MG63 (cell line): ENCODE data around the gene LRRN2. TPM values are rescaled to one million over a fixed set of nuclear protein-coding genes. Genes with fewer than 3 reads are reported as not detected.

Source experiments
- DNase-seq: peaks from one replicate; pipeline ENCODE4 v3.0.0-alpha.2; 2020
- H3K27me3 ChIP-seq: fragments of 250-450 bp; sonication (Bioruptor Pico); 2 replicates; pipeline ENCODE4 v1.5.1; 2020; ENCODE audit warnings: mild to moderate bottlenecking, moderate library complexity
- H3K36me3 ChIP-seq: fragments of 250-450 bp; sonication (Bioruptor Pico); 2 replicates; pipeline ENCODE4 v1.5.1; 2020; ENCODE audit warnings: mild to moderate bottlenecking, moderate library complexity
- H3K4me3 ChIP-seq: fragments of 250-450 bp; sonication (Bioruptor Pico); 2 replicates; pipeline ENCODE4 v1.5.1; 2020; ENCODE audit warnings: mild to moderate bottlenecking, moderate library complexity
- H3K9me3 ChIP-seq: fragments of 250-450 bp; sonication (Bioruptor Pico); 2 replicates; pipeline ENCODE4 v1.5.1; 2020; ENCODE audit warnings: mild to moderate bottlenecking, moderate library complexity
- total RNA-seq: library from RNA; depleted of rRNA; stranded (reverse); fragments of >200 nt; shearing (Covaris generic); gene quantifications from 2 replicates; pipeline ENCODE4 v1.2.3, GENCODE V29; 2014; ENCODE audit warnings: low replicate concordance

LRRN2 gene
- total RNA-seq, 1 experiment from 2014 or later, result 3.4 TPM

GRCh38 chr1:204714861-204715511, 29.4 kb upstream of the LRRN2 start:
- H3K9me3 ChIP-seq, result peaks cover 6% of the 10 kb centered on the region
- no peaks in the 10 kb centered on the region for H3K27me3 ChIP-seq
- no peak for DNase-seq
- no peak overlapping the region for H3K4me3 ChIP-seq
- H3K36me3 ChIP-seq, result no peaks in the 10 kb centered on the region

DNA sequence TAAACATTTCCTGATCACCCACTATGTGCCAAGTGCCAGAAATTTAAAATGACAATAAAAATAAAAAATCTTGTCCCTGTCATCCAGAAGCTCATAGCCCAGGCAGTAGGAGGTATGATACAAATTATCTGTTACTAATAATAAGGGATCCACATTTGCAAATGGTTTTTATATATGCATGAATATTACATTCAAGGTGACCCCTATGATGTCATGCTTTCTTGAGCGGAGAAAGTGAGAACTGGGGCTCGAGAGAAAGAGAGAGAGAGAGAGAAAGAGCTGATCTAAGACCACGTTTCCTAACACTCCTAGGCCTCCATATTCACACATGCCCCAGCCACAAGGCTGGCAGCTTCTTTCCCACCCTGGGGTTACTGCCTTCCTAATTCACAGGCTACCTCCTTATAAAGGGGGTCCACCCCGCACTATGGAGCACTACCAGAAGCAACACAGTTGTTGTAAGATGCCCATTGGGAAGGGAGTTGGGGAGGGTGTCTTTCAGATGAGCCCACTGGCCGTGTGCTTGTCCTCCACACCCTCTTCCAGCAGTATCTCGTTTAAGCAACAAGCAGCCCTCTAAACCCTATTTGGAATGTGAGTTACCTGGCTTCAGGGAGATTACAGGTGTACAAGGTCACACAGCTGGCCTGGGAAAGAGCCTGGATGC, 28.8 kb upstream of the LRRN2 start:
- Histone ChIP-seq H3K9me3 (peaks cover 4% of the 10 kb centered on the region), H3K4me3 (no peak overlapping the region), H3K27me3 (no peaks in the 10 kb centered on the region), H3K36me3 (no peaks in the 10 kb centered on the region)
- DNase-seq, result no peak

DNA sequence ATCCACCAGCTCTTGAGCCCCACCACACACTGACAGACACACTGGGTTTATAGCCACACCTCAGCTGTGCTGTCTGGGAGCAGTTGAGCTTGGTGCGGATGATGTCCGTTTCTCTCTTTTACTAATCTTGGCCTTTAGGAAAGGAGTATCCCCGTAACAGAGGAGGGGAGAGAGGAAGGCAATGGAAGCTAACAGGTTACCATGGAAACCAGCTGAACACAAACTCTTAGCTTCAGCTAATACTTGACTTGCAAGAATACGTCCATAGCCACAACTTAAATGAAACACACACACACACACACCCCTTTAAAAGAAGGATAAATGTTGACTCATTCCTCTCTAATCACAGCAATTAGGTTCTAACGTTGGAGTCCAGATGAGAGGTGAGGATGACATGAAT, 28.0 kb upstream of the LRRN2 start:
- DNase-seq, result no peak
- H3K36me3 ChIP-seq, result no peaks in the 10 kb centered on the region
- H3K4me3 ChIP-seq, result no peak overlapping the region
- no peaks in the 10 kb centered on the region for H3K9me3 ChIP-seq
- H3K27me3 ChIP-seq, result no peaks in the 10 kb centered on the region

DNA sequence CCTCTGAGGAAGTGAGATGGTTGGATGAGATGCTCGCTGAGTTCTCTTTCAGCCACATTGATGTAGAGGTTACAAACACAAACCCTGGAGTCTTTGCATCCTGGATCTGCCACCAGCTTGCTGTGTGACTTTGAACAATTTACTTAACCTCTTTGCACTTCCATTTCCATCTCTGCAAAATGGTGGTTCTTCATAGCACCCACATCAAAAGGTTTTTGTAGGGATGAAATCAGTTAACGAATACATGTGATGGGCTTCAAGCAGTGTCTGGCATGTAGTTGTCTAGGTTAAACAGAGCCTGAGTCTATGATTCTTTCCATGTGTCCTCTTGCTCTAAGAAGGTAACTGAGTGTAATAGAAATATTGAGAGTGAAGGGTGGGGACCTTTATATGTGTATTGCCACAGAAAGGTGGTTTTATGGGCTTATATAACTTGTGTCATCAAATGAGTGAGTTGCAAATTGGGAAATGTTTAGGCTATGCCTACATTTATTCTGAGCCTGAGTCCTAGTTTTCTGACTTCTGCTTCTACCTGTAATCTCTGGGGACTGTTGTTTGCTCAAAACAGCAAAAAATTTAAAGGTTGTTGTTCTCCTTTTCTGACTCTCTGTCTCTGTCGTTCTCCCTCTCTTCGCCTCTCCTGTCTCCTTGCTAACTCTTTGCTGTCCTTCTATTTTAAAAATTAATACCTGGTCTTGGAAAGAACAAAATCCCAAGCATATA, 27.3 kb upstream of the LRRN2 start:
- H3K4me3 ChIP-seq, result no peak overlapping the region
- DNase-seq, result no peak
- no peaks in the 10 kb centered on the region for H3K27me3 ChIP-seq
- H3K9me3 ChIP-seq, result no peaks in the 10 kb centered on the region
- H3K36me3 ChIP-seq, result no peaks in the 10 kb centered on the region

DNA sequence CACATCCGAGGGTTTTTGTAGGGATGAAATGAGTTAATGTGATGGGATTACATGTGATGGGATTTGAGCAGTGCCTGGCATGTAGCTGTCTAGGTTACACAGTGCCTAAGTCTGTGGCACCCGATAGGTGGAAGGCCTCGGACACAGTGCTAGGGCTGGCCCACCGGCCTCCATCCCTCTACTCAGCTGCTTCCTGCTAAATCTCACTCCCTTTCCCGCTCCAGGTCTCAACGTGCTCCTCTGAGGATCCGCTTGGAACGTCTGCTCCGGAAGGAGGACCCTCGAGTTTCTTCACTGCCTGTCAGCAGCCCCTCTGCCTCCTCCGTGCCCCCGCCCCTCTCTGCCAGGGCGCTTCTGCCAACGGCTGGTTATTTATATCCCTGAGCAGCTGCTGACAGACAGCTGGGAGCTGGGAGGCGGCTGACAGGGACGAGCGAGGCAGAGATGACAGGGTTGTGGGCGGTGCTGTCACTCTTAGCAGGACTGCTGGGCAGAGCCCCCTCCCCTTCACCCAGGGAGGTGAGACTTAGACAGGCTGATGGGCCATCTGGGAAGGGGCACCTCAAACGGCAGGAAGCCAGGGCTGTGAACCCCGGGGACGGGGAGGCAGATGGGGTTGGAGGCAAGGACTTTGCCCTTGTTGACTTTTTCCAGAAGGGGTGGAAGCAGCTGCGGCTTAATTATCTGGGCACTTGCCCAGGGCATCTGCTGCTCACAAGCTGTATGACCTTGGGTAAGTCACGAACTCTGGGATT, 26.6 kb upstream of the LRRN2 start:
- H3K36me3 ChIP-seq, result no peaks in the 10 kb centered on the region
- H3K4me3 ChIP-seq, result no peak overlapping the region
- H3K9me3 ChIP-seq, result no peaks in the 10 kb centered on the region
- no peak for DNase-seq
- no peaks in the 10 kb centered on the region for H3K27me3 ChIP-seq

- H3K9me3 ChIP-seq, result no peaks in the 10 kb centered on the region
- H3K4me3 ChIP-seq, result no peak overlapping the region
- no peak for DNase-seq
- no peaks in the 10 kb centered on the region for H3K27me3 ChIP-seq
- H3K36me3 ChIP-seq, result no peaks in the 10 kb centered on the region
These were observed 25.8 kb upstream of the LRRN2 start for GRCh38 chr1:204711103-204711946.

DNA sequence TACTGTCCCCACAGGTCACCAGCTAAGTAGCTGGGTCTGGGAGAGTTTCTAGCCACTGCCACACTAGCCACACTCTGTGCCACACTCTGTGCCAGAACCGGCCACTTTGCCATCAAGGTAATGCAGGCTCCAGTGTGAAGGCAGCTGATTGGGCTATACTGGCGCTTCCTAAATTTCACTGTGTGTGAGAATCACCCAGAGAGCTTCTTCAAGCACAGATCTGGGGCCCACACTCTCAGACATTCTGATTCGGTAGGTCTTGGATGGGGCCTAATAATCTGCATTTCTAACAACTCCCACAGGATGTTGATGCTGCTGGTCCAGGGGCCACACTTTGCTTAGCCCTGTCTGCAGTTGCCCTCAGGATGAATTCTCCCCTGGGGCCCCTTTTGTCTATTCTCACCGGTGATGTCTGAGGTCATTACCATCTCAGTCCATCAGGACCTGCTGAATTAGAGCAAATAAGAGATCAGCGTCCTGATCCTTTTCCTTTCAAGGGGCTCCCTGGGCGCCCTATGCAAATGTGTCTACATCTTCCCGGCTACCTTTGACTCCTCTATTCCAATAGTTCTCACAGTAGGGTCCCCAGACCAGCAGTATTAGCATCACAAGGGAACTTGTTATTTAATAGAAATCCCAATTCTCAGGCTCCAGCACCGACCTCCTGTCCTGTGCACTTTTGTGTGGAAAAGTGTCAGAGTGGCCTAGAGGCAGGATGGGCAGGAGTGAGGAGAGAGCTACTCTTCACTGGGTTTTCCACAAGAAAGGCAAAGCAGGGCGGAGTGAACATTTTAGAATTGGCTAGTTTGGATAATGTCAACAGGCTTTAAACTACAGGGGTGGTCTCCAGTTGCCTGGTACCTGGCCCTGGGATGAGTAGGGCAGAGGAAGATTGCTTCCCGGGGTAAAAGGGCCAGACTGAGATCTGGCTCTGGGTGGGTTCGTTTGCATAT, 24.7 kb upstream of the LRRN2 start:
- Histone ChIP-seq H3K4me3 (no peak overlapping the region), H3K27me3 (no peaks in the 10 kb centered on the region), H3K36me3 (no peaks in the 10 kb centered on the region), H3K9me3 (no peaks in the 10 kb centered on the region)
- no peak for DNase-seq

DNA sequence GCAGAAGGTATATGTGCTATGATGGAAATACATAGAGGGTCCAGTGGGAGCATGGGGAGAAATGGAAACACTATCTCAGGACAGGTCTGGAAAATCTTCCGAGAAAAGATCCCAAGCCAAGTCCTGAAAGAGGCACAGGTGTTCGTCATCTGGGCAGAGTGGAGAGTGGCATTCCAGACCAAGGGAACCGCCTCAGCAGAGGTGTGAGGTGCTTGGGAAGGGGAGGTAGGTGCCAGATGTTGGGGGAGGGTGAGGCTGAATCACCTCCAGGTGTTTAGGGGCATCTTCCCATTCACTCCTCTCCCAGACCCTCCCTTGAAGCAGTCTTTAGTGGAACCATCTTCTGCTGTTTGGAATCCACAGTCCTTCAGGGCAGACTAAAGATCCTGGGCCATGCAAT, 23.5 kb upstream of the LRRN2 start:
- Histone ChIP-seq H3K27me3 (no peaks in the 10 kb centered on the region), H3K36me3 (no peaks in the 10 kb centered on the region), H3K9me3 (no peaks in the 10 kb centered on the region), H3K4me3 (no peak overlapping the region)
- no peak for DNase-seq

GRCh38 chr1:204706838-204707509, 21.4 kb upstream of the LRRN2 start:
- no peaks in the 10 kb centered on the region for H3K9me3 ChIP-seq
- H3K4me3 ChIP-seq, result no peak overlapping the region
- no peaks in the 10 kb centered on the region for H3K27me3 ChIP-seq
- no peak for DNase-seq
- no peaks in the 10 kb centered on the region for H3K36me3 ChIP-seq

- DNase-seq, result no peak
- H3K9me3 ChIP-seq, result no peaks in the 10 kb centered on the region
- no peak overlapping the region for H3K4me3 ChIP-seq
- H3K27me3 ChIP-seq, result no peaks in the 10 kb centered on the region
- H3K36me3 ChIP-seq, result no peaks in the 10 kb centered on the region
These were observed 20.6 kb upstream of the LRRN2 start for GRCh38 chr1:204705888-204706837.

- H3K9me3 ChIP-seq, result no peaks in the 10 kb centered on the region
- H3K36me3 ChIP-seq, result no peaks in the 10 kb centered on the region
- no peak for DNase-seq
- no peak overlapping the region for H3K4me3 ChIP-seq
- H3K27me3 ChIP-seq, result no peaks in the 10 kb centered on the region
These were observed 19.9 kb upstream of the LRRN2 start for GRCh38 chr1:204705493-204705811.

- Histone ChIP-seq H3K36me3 (no peaks in the 10 kb centered on the region), H3K4me3 (no peak overlapping the region), H3K9me3 (no peaks in the 10 kb centered on the region), H3K27me3 (no peaks in the 10 kb centered on the region)
- DNase-seq, result no peak
These were observed 19.4 kb upstream of the LRRN2 start for GRCh38 chr1:204704794-204705492.

DNA sequence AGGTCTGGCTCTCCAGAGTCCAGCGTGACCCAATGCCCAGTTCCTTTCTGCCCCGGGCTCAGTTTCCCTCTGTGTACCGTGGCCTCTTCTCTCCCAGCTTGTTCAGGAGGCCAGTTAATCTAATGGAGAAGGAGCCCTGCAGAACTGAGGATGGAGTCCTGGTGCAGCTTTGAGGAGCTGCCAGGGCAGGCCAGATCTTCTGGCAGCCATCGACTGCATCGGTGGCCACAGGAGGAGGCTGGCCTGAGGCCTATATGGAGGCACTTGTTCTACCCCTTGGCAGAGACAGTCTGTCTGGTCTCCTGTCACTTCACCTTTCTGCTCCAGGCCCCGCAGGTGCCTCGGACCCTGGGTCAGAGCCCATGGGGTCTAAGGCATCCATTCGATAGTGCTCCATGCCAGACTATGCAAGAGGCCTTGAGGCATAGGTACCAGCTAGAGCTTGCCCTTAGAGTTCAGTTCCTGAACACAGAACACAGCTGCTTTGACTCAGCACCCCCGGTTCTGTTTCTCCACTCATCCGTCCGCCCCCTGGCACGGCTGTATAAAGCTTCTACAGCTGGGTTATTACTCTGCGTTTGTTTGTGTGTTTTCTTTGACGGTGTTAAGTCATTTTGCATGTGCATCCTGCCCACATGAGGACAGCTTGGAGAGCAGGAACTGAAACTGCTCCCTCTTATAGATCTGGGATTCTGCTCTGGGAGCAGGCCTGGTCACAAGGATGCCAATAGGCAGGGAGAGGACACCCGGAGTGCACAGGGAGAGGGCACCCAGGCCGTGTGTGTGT, 18.5 kb upstream of the LRRN2 start:
- Histone ChIP-seq H3K9me3 (no peaks in the 10 kb centered on the region), H3K36me3 (no peaks in the 10 kb centered on the region), H3K4me3 (no peak overlapping the region), H3K27me3 (no peaks in the 10 kb centered on the region)
- peak; percentile 53 for DNase-seq
